ENCODE data around the gene SNX24.

The SNX24 gene

GRCh38 chr5:122942164-122942914, 96.9 kb downstream of the SNX24 start:
- TF ChIP-seq CTCF (IDR thresholded peaks at IDR 0.05; ENCODE audit: low read depth, low read length) (no peak), MAX (IDR thresholded peaks at IDR 0.05; ENCODE audit: low read depth, low read length) (no peak), MYC (IDR thresholded peaks at IDR 0.05; ENCODE audit: low read depth, low read length) (no peak), POLR2A (IDR thresholded peaks at IDR 0.05; ENCODE audit: extremely low read depth, insufficient read length) (no peak)
- H3K4me3 ChIP-seq (ENCODE audit: low read depth, low read length), result no peak overlapping the region
- no peak for DNase-seq (ENCODE audit: low read depth)

- DNase-seq (ENCODE audit: low read depth), result no peak
- no peak overlapping the region for H3K4me3 ChIP-seq (ENCODE audit: low read depth, low read length)
- TF ChIP-seq MAX (IDR thresholded peaks at IDR 0.05; ENCODE audit: low read depth, low read length) (no peak), CTCF (IDR thresholded peaks at IDR 0.05; ENCODE audit: low read depth, low read length) (no peak), POLR2A (IDR thresholded peaks at IDR 0.05; ENCODE audit: extremely low read depth, insufficient read length) (no peak), MYC (IDR thresholded peaks at IDR 0.05; ENCODE audit: low read depth, low read length) (no peak)
Observed at GRCh38 chr5:122943050-122943698, 97.8 kb downstream of the SNX24 start.

GRCh38 chr5:122944051-122944450, 98.6 kb downstream of the SNX24 start:
- TF ChIP-seq MYC (IDR thresholded peaks at IDR 0.05; ENCODE audit: low read depth, low read length) (no peak), CTCF (IDR thresholded peaks at IDR 0.05; ENCODE audit: low read depth, low read length) (no peak), MAX (IDR thresholded peaks at IDR 0.05; ENCODE audit: low read depth, low read length) (no peak), POLR2A (IDR thresholded peaks at IDR 0.05; ENCODE audit: extremely low read depth, insufficient read length) (no peak)
- no peak for DNase-seq (ENCODE audit: low read depth)

GRCh38 chr5:122947372-122947771, 102.0 kb downstream of the SNX24 start:
- H3K4me3 ChIP-seq (ENCODE audit: low read depth, low read length), result no peak overlapping the region
- DNase-seq (ENCODE audit: low read depth), result no peak
- TF ChIP-seq CTCF (IDR thresholded peaks at IDR 0.05; ENCODE audit: low read depth, low read length), result no peak
- no peak for TF ChIP-seq MAX (IDR thresholded peaks at IDR 0.05; ENCODE audit: low read depth, low read length)
- TF ChIP-seq MYC (IDR thresholded peaks at IDR 0.05; ENCODE audit: low read depth, low read length), result no peak
- no peak for TF ChIP-seq POLR2A (IDR thresholded peaks at IDR 0.05; ENCODE audit: extremely low read depth, insufficient read length)

More at GRCh38 chr5:122944051-122944450, 98.6 kb downstream of the SNX24 start:
- H3K4me3 ChIP-seq (ENCODE audit: low read depth, low read length), result no peak overlapping the region

GRCh38 chr5:122947772-122948171, 102.4 kb downstream of the SNX24 start:
- DNase-seq (ENCODE audit: low read depth), result no peak
- TF ChIP-seq MAX (IDR thresholded peaks at IDR 0.05; ENCODE audit: low read depth, low read length) (no peak), POLR2A (IDR thresholded peaks at IDR 0.05; ENCODE audit: extremely low read depth, insufficient read length) (no peak), CTCF (IDR thresholded peaks at IDR 0.05; ENCODE audit: low read depth, low read length) (no peak), MYC (IDR thresholded peaks at IDR 0.05; ENCODE audit: low read depth, low read length) (no peak)
- H3K4me3 ChIP-seq (ENCODE audit: low read depth, low read length), result no peak overlapping the region

Data from NB4 (cell line).